H1 (cell line): ENCODE measurements around the gene TNFRSF18. TPM values are rescaled to one million over a fixed set of nuclear protein-coding genes. Genes with fewer than 3 reads are reported as not detected.
A peak's percentile ranks its signal among the peaks of the same experiment; 100 is the strongest.

ENCODE experiments used
- CTCF ChIA-PET: fragments of 300-600 bp; sonication (Branson Sonifier 250); formaldehyde crosslinking; loops from one replicate; lab custom pipeline; 2021; ENCODE audit not compliant: partially characterized antibody; lab: Charles Lee
- POLR2A ChIA-PET: fragments of 300-600 bp; sonication (Branson Sonifier 250); formaldehyde crosslinking; loops from one replicate; lab custom pipeline; 2021; ENCODE audit warnings: inconsistent platforms; ENCODE audit not compliant: partially characterized antibody; lab: Charles Lee
- DNase-seq, 2 experiments: peaks; one replicate each; pipeline versions ENCODE4 v3.0.0 to v3.0.0-alpha.2; 2010 to 2022; ENCODE audit warnings: low spot score in 2 of 2, low read depth in 1 of 2, mixed read lengths in 1 of 2
- FAIRE-seq: peaks from 2 replicates; lab custom pipeline; 2011; peaks lifted over from hg19 to GRCh38; lab: Jason Lieb, UNC
- H2AFZ ChIP-seq: 2 replicates; pipeline ENCODE4 v1.8.1; 2012; ENCODE audit warnings: low read length, inconsistent platforms
- H2AK5ac ChIP-seq: 2 replicates; pipeline ENCODE4 v1.6.1; 2013; ENCODE audit warnings: low read depth, low read length
- H2BK120ac ChIP-seq: replicated peaks from 2 replicates; pipeline ENCODE3; 2013; ENCODE audit warnings: low read depth, low read length, inconsistent platforms
- H2BK12ac ChIP-seq: 2 replicates; pipeline ENCODE4 v1.6.1; 2013; ENCODE audit warnings: low read depth, low read length
- H2BK15ac ChIP-seq: 2 replicates; pipeline ENCODE4 v1.6.1; 2013; ENCODE audit warnings: low read length
- H2BK20ac ChIP-seq: 2 replicates; pipeline ENCODE4 v1.6.1; 2013; ENCODE audit warnings: low read length
- H2BK5ac ChIP-seq: 2 replicates; pipeline ENCODE4 v1.6.1; 2013; ENCODE audit warnings: low read depth, low read length
- H3K14ac ChIP-seq: 2 replicates; pipeline ENCODE4 v1.6.1; 2013; ENCODE audit warnings: inconsistent platforms; ENCODE audit not compliant: insufficient read length
- H3K18ac ChIP-seq: 2 replicates; pipeline ENCODE4 v1.6.1; 2013; ENCODE audit warnings: low read length; ENCODE audit errors: extremely low read depth
- H3K23ac ChIP-seq: 2 replicates; pipeline ENCODE4 v1.6.1; 2013; ENCODE audit warnings: inconsistent platforms; ENCODE audit not compliant: insufficient read length
- H3K23me2 ChIP-seq: 2 replicates; pipeline ENCODE4 v1.6.1; 2013; ENCODE audit warnings: low read depth, low read length
- H3K27ac ChIP-seq: 2 replicates; pipeline ENCODE4 v1.6.1; 2011; ENCODE audit warnings: low read depth, low read length, inconsistent platforms
- H3K27me3 ChIP-seq, 4 experiments: replicated peaks in 1 of 4; 1 replicate in 1 of 4; 2 replicates in 3 of 4; pipeline versions ENCODE4 v1.6.1 to v1.8.1; 2011 to 2013; ENCODE audit warnings: low read length in 3 of 4, mild to moderate bottlenecking in 3 of 4, inconsistent platforms in 2 of 4, mixed read lengths in 2 of 4, moderate library complexity in 1 of 4; ENCODE audit not compliant: control insufficient read depth in 3 of 4, insufficient read depth in 3 of 4; ENCODE audit errors: extremely low read depth in 1 of 4
- H3K36me3 ChIP-seq, 4 experiments: 2 replicates each; pipeline versions ENCODE4 v1.6.1 to v1.8.1; 2011 to 2013; ENCODE audit warnings: mild to moderate bottlenecking in 4 of 4, low read length in 3 of 4, moderate library complexity in 2 of 4, control low read depth in 1 of 4, inconsistent platforms in 1 of 4; ENCODE audit not compliant: insufficient read depth in 4 of 4, control insufficient read depth in 2 of 4
- H3K4ac ChIP-seq: replicated peaks from 2 replicates; pipeline ENCODE3; 2013; ENCODE audit warnings: low read length, low read depth, mixed read lengths, inconsistent platforms; ENCODE audit not compliant: insufficient read length
- H3K4me1 ChIP-seq, 4 experiments: replicated peaks in 1 of 4; 1 replicate in 1 of 4; 2 replicates in 3 of 4; pipeline versions ENCODE4 v1.6.1 to v1.8.1; 2011 to 2013; ENCODE audit warnings: low read length in 3 of 4, inconsistent platforms in 2 of 4, mixed read lengths in 1 of 4; ENCODE audit not compliant: insufficient read depth in 4 of 4, control insufficient read depth in 3 of 4
- H3K4me2 ChIP-seq, 2 experiments: 2 replicates each; pipeline versions ENCODE4 v1.6.1 to v1.8.1; 2011 to 2013; ENCODE audit warnings: low read depth in 2 of 2, low read length in 2 of 2, control low read depth in 1 of 2, inconsistent platforms in 1 of 2, mild to moderate bottlenecking in 1 of 2; ENCODE audit not compliant: insufficient read depth in 1 of 2
- H3K4me3 ChIP-seq, 4 experiments: fragments of 200-600, 300-600 bp in 1 of 4; sonication (generic), shearing (Covaris generic), sonication (Bioruptor Twin) in 1 of 4; 2 replicates each; pipeline versions ENCODE4 v1.5.1 to v1.8.1; 2011 to 2016; ENCODE audit warnings: low read length in 4 of 4, low read depth in 3 of 4, control low read depth in 2 of 4, inconsistent platforms in 2 of 4, mild to moderate bottlenecking in 2 of 4, mixed read lengths in 1 of 4, moderate library complexity in 1 of 4; ENCODE audit not compliant: insufficient read depth in 2 of 4; ENCODE audit errors: extremely low read depth in 1 of 4
- H3K56ac ChIP-seq: replicated peaks from 2 replicates; pipeline ENCODE3; 2013; ENCODE audit warnings: low read depth, mild to moderate bottlenecking, mixed read lengths, low read length, inconsistent platforms; ENCODE audit not compliant: insufficient read length
- H3K79me1 ChIP-seq: 2 replicates; pipeline ENCODE4 v1.6.1; 2013; ENCODE audit warnings: low read depth, low read length, control low read depth
- H3K79me2 ChIP-seq, 2 experiments: 2 replicates each; pipeline versions ENCODE4 v1.6.1 to v1.8.1; 2012 to 2013; ENCODE audit warnings: low read length in 2 of 2, mild to moderate bottlenecking in 2 of 2, inconsistent platforms in 1 of 2; ENCODE audit not compliant: insufficient read depth in 2 of 2, control insufficient read depth in 1 of 2
- H3K9ac ChIP-seq, 4 experiments: replicated peaks in 1 of 4; 1 replicate in 1 of 4; 2 replicates in 3 of 4; pipeline versions ENCODE4 v1.6.1 to v1.8.1; 2011 to 2013; ENCODE audit warnings: low read depth in 3 of 4, low read length in 3 of 4, control low read depth in 2 of 4, mild to moderate bottlenecking in 2 of 4, moderate library complexity in 2 of 4, inconsistent platforms in 1 of 4; ENCODE audit errors: extremely low read depth in 1 of 4
- H3K9me3 ChIP-seq, 2 experiments: 2 replicates each; pipeline versions ENCODE4 v1.6.1 to v1.8.1; 2012 to 2013; ENCODE audit warnings: mild to moderate bottlenecking in 2 of 2, moderate library complexity in 2 of 2, control low read depth in 1 of 2, inconsistent platforms in 1 of 2, low read depth in 1 of 2, low read length in 1 of 2, mixed read lengths in 1 of 2; ENCODE audit not compliant: insufficient read depth in 2 of 2
- H4K20me1 ChIP-seq, 2 experiments: replicated peaks in 1 of 2; 2 replicates each; pipeline versions ENCODE3 to v1.8.1; 2011 to 2013; ENCODE audit warnings: inconsistent platforms in 2 of 2, low read length in 2 of 2, mild to moderate bottlenecking in 1 of 2; ENCODE audit not compliant: insufficient read depth in 2 of 2, control insufficient read depth in 1 of 2
- H4K5ac ChIP-seq: 2 replicates; pipeline ENCODE4 v1.6.1; 2013; ENCODE audit warnings: low read length, low read depth, mixed read lengths, inconsistent platforms; ENCODE audit not compliant: insufficient read length
- H4K8ac ChIP-seq: 2 replicates; pipeline ENCODE4 v1.8.0; 2013; ENCODE audit warnings: mild to moderate bottlenecking, moderate library complexity, low read length, inconsistent platforms; ENCODE audit not compliant: insufficient read depth; ENCODE audit errors: extremely low read depth
- H4K91ac ChIP-seq: replicated peaks from 2 replicates; pipeline ENCODE3; 2013; ENCODE audit warnings: low read length, mixed read lengths, inconsistent platforms; ENCODE audit not compliant: insufficient read length
- HDAC6 ChIP-seq: IDR thresholded peaks from one replicate; pipeline ENCODE4 v1.7.1; 2012; ENCODE audit warnings: low read depth, mild to moderate bottlenecking, inconsistent platforms, low read length, moderate library complexity
- KDM1A ChIP-seq: fragments of 200-600, 300-600 bp; sonication (generic); IDR thresholded peaks from 2 replicates; pipeline ENCODE4 v1.7.1; 2016; ENCODE audit warnings: mild to moderate bottlenecking, low read length, borderline replicate concordance
- YY1 ChIP-seq: IDR thresholded peaks from 2 replicates; pipeline ENCODE4 v1.6.1; 2011; ENCODE audit warnings: low read depth, mild to moderate bottlenecking, low read length
- WGBS, 2 experiments: shearing (Covaris generic) in 1 of 2; methylation state at CpG; one replicate each; pipeline versions ENCODE4 v1.1.6 to v1.1.7; 2013 to 2015; ENCODE audit warnings: low lambda C conversion rate in 2 of 2, mixed read lengths in 2 of 2, inconsistent platforms in 1 of 2, low coverage in 1 of 2, missing lambda C conversion rate in 1 of 2; ENCODE audit not compliant: insufficient replicate concordance in 2 of 2, insufficient coverage in 1 of 2, insufficient read length in 1 of 2; ENCODE audit errors: extremely low coverage in 1 of 2, missing lambda C conversion rate in 1 of 2; 5-methylcytosine and 5-hydroxymethylcytosine counted together
- polyA plus RNA-seq, 7 experiments: library from polyadenylated mRNA; depleted of rRNA in 3 of 7; stranded (reverse) in 5 of 7; unstranded in 2 of 7; fragments of >200 nt in 5 of 7; fragments of 200-250 nt in 2 of 7; gene quantifications; 1 replicate in 5 of 7; 2 replicates in 1 of 7; 4 replicates in 1 of 7; pipeline versions ENCODE4 v1.2.1 to v1.2.3, GENCODE V29; 2011 to 2013; ENCODE audit warnings: missing spikeins in 2 of 7, mixed read lengths in 2 of 7
- total RNA-seq: library from RNA; stranded (reverse); fragmentation: NEBNext Ultra II Directional; extraction: Animal tissue kit (Norgen Biotek cat#: 25700); gene quantifications from 2 replicates; pipeline ENCODE4 v1.2.1, GENCODE V29; 2021

The TNFRSF18 gene
- total and polyA plus RNA-seq, 2 of the 8 experiments (the other 6 are each of a cell fraction or from before 2014, with no cell fraction given): 1.5 to 2.5 TPM

GRCh38 chr1:1234180-1234808 lies 27.9 kb upstream of the TNFRSF18 start:
- Histone ChIP-seq H3K79me2 (peaks cover 6 to 28% of the 10 kb centered on the region in 2 experiments; a peak in 3 of 4 replicates), H2BK120ac (no peak overlapping the region), H4K20me1 (peaks cover 2 to 18% of the 10 kb centered on the region in 2 experiments), H3K36me3 (peaks cover 0 to 8% (median 0%) of the 10 kb centered on the region in 4 experiments; a peak in 1 of 8 replicates), H3K4ac (no peak overlapping the region), H2BK20ac (no peak overlapping the region), H3K4me2 (no peak overlapping the region), H3K27me3 (no peaks in the 10 kb centered on the region; a peak in 1 of 7 replicates), H3K23ac (no peak overlapping the region), H3K79me1 (peaks cover 28% of the 10 kb centered on the region), H3K4me1 (peaks cover 0 to 12% (median under 1%) of the 10 kb centered on the region in 4 experiments; a peak in 4 of 7 replicates), H2BK15ac (no peak overlapping the region), H3K23me2 (peaks cover 7% of the 10 kb centered on the region), H4K8ac (peak overlapping the region; percentile 88), H4K91ac (no peak overlapping the region), H3K4me3 (no peak overlapping the region), H3K27ac (no peak overlapping the region), H4K5ac (no peak overlapping the region), H2BK12ac (no peak overlapping the region), H2AK5ac (0 out of 2 replicates have a peak overlapping the region, but pooled peaks have one; percentile 39), H3K56ac (no peak overlapping the region), H3K18ac (no peak overlapping the region), H2BK5ac (no peak overlapping the region)
- 95% methylated on average over 26 of the region's 28 CpGs; no CpG with 5 or more reads in 1 of the 2 experiments for WGBS, 2 experiments
- POLR2A ChIA-PET: interaction anchor here (1.0 to 1.1 kb wide), 2 partner anchors 9 to 16 kb away, joined by 3 read pairs; no protein-coding TSS in a partner anchor
- CTCF ChIA-PET: no interaction called here
- no peak for DNase-seq
- no peak for TF ChIP-seq HDAC6
- TF ChIP-seq YY1: no peak
- no peak for TF ChIP-seq KDM1A
- TF ChIP-seq, all 59 proteins: peak for 0
- Histone ChIP-seq H3K14ac (no peak overlapping the region), H2AFZ (no peak overlapping the region), H3K9me3 (peaks cover 0 to 9% of the 10 kb centered on the region in 2 experiments; a peak in 2 of 4 replicates), H3K9ac (no peak overlapping the region)
- no peak for FAIRE-seq
